AG09309 (cell line): ENCODE data around the gene SIX6.

Experiments
- DNase-seq: peaks from one replicate; pipeline ENCODE4 v3.0.0-alpha.2; 2010; ENCODE audit warnings: low read depth
- H3K4me3 ChIP-seq: 2 replicates; pipeline ENCODE4 v1.5.1; 2011; ENCODE audit warnings: mild to moderate bottlenecking, low read depth, low read length, moderate library complexity; ENCODE audit not compliant: control insufficient read depth
- TF ChIP-seq, protein P1 (sequence below): IDR thresholded peaks from 2 replicates; pipeline ENCODE4 v1.5.1; 2011; ENCODE audit warnings: mild to moderate bottlenecking, low read depth, low read length, inconsistent platforms; ENCODE audit not compliant: insufficient read depth, control insufficient read depth; ENCODE audit errors: missing control alignments

SIX6 gene

DNA sequence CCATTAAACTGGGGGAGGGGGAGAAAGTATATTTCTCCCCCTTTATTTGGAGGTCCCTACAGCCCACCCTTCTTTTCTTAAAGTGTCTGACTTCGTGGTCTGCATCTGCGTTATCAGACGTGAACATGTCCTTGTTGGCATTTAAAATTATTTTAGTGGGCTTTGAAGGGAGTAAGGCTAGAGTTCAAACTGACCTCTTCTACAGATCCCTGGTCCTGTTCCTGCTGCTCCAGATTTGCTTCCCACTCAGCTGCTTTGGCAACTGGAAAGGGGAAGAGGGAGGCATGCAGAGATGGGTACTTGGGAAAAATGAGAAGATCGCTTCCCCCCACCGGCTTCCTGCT, 611 bp upstream of the SIX6 start:
- TF ChIP-seq, protein P1, sequence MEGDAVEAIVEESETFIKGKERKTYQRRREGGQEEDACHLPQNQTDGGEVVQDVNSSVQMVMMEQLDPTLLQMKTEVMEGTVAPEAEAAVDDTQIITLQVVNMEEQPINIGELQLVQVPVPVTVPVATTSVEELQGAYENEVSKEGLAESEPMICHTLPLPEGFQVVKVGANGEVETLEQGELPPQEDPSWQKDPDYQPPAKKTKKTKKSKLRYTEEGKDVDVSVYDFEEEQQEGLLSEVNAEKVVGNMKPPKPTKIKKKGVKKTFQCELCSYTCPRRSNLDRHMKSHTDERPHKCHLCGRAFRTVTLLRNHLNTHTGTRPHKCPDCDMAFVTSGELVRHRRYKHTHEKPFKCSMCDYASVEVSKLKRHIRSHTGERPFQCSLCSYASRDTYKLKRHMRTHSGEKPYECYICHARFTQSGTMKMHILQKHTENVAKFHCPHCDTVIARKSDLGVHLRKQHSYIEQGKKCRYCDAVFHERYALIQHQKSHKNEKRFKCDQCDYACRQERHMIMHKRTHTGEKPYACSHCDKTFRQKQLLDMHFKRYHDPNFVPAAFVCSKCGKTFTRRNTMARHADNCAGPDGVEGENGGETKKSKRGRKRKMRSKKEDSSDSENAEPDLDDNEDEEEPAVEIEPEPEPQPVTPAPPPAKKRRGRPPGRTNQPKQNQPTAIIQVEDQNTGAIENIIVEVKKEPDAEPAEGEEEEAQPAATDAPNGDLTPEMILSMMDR: no peak
- DNase-seq: no peak
- H3K4me3 ChIP-seq: no peak overlapping the region

DNA sequence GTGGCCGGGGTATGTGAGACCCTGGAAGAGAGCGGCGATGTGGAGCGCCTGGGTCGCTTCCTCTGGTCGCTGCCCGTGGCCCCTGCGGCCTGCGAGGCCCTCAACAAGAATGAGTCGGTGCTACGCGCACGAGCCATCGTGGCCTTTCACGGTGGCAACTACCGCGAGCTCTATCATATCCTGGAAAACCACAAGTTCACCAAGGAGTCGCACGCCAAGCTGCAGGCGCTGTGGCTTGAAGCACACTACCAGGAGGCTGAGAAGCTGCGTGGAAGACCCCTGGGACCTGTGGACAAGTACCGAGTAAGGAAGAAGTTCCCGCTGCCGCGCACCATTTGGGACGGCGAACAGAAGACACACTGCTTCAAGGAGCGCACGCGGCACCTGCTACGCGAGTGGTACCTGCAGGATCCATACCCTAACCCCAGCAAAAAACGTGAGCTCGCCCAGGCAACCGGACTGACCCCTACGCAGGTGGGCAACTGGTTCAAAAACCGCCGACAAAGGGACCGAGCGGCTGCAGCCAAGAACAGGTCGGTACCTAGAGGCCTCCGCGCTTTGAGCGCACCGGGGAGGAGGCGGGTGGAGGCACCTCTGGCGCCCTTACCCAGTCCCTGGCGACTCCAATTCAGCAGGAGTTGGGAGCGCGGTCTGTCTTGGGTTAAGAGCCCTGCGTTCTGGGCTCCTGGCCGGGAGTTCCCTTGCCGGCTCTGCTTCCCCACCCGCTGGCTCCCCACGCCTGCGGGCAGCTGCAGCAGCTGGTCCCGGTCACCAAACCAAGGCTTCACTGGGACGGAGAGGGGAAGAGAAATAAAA, 700 bp downstream of the SIX6 start:
- TF ChIP-seq, protein P1: no peak
- no peak for DNase-seq
- H3K4me3 ChIP-seq: no peak overlapping the region

DNA sequence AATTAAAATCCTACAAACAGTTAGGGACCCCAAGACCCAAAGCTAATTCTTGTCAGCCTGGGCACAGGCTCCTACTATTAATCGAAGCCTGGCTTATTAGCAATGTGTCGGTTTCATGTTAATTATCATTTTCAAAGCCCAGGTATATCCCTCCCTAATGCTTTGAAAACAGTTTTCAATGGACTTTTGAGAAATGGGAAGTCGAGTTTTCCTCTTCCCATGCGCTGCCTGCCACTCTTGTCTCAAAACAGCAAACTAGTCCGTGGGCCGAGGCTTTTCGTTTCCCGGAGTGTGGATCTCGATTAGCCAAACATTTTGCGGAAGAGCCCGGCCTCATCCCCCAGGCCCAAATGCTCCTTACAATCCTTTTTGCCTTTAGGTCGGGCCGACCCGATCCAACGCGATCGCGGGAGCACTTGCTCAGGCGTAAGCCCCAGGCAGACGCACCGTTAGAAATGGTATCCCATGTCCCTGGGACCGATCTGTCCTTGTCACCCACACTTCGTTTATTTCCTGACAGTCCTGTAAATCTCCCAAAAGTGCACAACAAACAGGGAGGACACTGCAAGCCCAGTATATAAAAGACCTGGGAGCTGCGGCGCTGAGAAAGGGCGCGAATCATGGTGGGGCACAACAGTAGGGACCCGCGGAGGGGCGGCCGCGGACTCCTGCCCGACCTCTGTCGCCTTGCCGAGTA, 1.5 kb downstream of the SIX6 start:
- TF ChIP-seq, protein P1: no peak
- no peak for DNase-seq
- H3K4me3 ChIP-seq: no peak overlapping the region

DNA sequence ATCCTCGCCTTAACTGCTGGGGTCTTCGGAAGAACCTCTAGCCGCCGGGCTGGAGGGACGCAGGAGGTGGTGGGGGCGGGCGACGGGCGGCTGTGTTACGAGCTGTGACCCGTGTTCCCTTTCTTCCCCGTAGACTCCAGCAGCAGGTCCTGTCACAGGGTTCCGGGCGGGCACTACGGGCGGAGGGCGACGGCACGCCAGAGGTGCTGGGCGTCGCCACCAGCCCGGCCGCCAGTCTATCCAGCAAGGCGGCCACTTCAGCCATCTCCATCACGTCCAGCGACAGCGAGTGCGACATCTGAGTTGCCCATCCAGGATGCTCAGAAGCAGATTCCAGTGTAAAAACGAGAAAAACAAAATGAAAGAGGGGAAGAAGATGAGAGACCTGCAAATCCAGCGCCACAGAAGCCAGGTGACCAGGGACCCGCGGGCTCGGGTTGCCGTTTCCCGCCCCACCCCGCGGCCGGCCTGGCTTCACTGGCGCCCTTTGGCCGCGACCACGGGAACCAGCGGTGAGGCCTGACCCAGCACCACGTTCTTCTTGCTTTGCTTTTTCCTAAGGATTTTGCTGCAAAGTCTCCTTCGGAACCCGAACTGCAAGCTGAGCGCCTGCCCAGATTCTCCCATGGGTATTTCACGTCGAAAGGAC, 2.1 kb downstream of the SIX6 start:
- H3K4me3 ChIP-seq: no peak overlapping the region
- TF ChIP-seq, protein P1: no peak
- DNase-seq: no peak

DNA sequence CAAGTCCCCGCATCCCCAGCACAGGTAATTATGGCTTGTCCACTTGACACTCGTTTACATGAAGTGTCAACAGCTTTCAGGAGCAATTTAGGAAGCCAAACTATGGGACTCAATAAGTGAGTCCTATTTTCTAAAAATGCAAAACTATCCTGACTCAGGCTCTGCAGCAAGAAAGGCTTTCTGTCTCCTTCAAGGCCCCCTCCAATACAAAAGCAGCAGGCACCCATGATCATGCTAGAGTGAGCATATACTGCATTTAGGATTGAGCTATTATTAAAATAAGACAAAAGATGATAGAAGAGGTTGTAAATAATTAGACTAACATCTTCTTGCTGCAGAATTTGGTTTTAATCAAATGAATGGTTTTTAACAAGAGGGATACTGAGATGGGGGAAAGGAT, 3.2 kb downstream of the SIX6 start:
- H3K4me3 ChIP-seq: no peak overlapping the region
- TF ChIP-seq, protein P1: no peak
- DNase-seq: no peak

DNA sequence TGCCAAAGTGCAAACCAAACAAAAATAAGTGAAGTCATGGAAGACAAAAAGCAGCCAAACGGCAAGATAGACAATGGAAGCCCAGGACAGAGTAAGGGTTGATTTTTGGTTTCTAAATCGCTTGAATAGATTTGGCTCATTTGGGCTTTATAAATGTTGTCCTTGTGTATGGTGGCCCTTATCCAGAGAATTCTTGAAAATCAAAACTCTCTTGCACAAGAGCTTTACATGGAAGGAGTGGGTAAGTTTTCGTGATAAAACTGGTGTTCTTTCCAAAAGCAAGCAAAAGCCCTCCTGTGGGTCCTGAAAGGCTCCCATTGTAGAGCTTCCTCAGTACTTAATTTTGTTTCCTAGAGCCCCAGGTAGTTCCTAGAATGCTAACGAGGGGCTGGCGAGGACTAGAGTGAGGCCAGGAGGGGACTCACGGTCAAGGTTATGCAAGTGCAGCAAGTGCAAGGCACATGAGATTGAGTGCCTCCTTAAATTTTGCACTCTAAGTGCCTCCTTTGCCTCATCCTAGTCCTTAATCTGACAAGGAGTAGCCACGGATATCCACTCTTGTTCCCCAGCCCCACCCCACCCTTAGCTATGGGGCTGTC, 4.1 kb downstream of the SIX6 start:
- H3K4me3 ChIP-seq: no peak overlapping the region

More for the DNA sequence above, 4.1 kb downstream of the SIX6 start:
- TF ChIP-seq, protein P1: no peak
- DNase-seq: no peak
